SU-DHL-6 (cell line): ENCODE data around the gene OR4C45.

Experiments
- EZH2phosphoT487 ChIP-seq: fragments of 200-600 bp; sonication (generic), shearing (Covaris generic); conservative IDR thresholded peaks from 2 replicates; pipeline ENCODE4 v1.6.1; 2018; ENCODE audit warnings: mild to moderate bottlenecking, antibody characterized with exemption, low read length, moderate library complexity, mixed read lengths
- TF ChIP-seq, protein P1 (sequence below): fragments of 200-600 bp; sonication (generic); IDR thresholded peaks from one replicate; pipeline ENCODE4 v1.5.1; 2017; ENCODE audit warnings: antibody characterized with exemption, mild to moderate bottlenecking, low read length, moderate library complexity; ENCODE audit not compliant: insufficient read depth, poor library complexity, severe bottlenecking

DNA sequence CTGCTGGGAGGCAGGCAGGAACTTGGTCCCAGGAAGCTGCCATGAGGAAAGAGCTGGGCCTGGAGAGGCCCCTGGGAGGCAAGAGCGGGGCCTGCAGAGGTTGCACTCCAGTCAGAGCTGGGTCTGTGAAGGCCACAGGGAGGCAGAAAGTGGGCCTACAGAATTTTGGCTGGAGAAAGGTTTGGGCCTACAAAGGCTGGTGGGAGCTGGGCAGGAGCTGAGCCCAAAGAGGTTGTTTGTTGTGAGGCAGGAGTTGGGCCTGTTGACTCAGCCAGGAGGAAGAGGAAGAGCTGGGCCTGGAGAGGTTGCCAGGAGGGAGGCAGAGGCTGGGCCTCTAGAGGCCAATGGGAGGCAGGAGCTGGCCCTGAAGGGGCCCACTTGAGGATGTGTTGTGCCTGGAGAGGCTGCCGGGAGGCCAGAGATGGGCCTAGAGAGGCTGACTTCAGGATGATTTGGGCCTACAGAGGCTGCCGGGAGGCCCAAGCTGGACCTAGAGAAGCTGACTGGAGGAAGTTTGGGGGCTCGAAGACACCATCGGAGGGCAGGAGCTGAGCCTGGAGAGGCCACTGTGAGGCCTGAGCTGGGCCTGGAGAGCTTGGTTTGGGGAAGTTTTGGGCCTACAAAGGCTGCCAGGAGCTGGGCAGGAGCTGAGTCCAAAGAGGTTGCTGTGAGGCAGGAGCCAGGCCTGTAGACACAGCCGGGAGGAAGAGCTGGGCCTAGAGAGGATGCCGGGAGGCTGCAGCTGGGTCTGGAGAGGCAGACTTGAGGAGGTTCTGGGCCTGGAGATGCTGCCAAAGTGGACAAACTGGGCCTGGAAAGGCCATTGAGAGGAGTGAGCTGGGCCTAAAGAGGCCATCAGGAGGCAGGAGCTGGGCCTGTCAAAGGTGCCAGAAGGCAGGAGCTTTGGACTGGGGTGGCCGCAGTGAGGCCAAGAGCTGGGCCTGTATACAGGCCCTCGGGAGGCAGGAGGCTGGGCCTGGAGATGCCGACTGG is 40.7 kb downstream of the OR4C45 start:
- TF ChIP-seq, protein P1, sequence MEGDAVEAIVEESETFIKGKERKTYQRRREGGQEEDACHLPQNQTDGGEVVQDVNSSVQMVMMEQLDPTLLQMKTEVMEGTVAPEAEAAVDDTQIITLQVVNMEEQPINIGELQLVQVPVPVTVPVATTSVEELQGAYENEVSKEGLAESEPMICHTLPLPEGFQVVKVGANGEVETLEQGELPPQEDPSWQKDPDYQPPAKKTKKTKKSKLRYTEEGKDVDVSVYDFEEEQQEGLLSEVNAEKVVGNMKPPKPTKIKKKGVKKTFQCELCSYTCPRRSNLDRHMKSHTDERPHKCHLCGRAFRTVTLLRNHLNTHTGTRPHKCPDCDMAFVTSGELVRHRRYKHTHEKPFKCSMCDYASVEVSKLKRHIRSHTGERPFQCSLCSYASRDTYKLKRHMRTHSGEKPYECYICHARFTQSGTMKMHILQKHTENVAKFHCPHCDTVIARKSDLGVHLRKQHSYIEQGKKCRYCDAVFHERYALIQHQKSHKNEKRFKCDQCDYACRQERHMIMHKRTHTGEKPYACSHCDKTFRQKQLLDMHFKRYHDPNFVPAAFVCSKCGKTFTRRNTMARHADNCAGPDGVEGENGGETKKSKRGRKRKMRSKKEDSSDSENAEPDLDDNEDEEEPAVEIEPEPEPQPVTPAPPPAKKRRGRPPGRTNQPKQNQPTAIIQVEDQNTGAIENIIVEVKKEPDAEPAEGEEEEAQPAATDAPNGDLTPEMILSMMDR: no peak
- no peak for TF ChIP-seq EZH2phosphoT487
